Measurements from ENCODE around the gene TBP.

DNA sequence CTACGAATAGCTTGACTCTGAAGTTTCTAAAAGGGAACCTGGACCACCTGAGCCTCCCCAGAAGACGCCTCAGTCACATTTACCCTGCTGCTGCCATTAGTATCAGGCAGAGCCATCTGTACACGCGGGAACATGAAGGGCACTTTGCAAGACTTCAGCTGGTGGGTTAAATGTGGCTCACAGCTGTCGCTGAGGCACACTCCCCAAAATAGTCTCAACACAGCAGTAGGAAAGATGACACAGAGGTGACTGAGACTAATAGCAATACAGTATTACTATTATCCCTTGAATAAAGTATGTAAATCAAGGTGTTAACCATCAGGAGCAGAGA lies 30.0 kb upstream of the TBP start:
- TF ChIP-seq, protein P1, sequence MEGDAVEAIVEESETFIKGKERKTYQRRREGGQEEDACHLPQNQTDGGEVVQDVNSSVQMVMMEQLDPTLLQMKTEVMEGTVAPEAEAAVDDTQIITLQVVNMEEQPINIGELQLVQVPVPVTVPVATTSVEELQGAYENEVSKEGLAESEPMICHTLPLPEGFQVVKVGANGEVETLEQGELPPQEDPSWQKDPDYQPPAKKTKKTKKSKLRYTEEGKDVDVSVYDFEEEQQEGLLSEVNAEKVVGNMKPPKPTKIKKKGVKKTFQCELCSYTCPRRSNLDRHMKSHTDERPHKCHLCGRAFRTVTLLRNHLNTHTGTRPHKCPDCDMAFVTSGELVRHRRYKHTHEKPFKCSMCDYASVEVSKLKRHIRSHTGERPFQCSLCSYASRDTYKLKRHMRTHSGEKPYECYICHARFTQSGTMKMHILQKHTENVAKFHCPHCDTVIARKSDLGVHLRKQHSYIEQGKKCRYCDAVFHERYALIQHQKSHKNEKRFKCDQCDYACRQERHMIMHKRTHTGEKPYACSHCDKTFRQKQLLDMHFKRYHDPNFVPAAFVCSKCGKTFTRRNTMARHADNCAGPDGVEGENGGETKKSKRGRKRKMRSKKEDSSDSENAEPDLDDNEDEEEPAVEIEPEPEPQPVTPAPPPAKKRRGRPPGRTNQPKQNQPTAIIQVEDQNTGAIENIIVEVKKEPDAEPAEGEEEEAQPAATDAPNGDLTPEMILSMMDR (IDR thresholded peaks at IDR 0.05), result no peak
- no peak for TF ChIP-seq POLR2A (IDR thresholded peaks at IDR 0.05)
